HG03575 (cell line): ENCODE data around the gene FER.
"Not testable (repeated sequence)": the region's sequence is repeated elsewhere in the genome, so short reads cannot be mapped to it uniquely, and the experiment has no call there.

Experiments used
- ATAC-seq: cut with Tn5 transposase; IDR thresholded peaks from one replicate; pipeline ENCODE4 v1.9.1; 2021; ENCODE audit not compliant: unreplicated experiment, insufficient number of reproducible peaks, low FRiP score; ENCODE audit errors: extremely low read depth

The FER gene

DNA sequence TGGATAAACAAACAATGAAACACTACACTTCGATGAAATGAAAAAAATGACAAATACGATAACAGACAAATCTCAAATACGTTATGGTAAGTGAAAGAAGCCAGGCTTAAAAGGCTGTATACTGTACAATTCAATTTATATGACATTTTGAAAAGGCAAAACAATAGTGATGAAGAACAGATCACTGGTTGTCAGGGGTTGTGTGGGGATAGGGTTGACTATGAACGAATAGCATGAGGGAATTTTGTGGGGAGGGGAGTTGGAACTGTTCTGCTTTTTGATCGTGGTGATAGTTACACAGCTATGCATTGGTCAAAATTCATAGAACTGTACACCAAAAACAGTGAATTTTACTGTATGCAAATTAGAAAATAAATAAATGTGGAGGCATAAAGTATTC lies 7.8 kb upstream of the FER start:
- ATAC-seq, result no peak

DNA sequence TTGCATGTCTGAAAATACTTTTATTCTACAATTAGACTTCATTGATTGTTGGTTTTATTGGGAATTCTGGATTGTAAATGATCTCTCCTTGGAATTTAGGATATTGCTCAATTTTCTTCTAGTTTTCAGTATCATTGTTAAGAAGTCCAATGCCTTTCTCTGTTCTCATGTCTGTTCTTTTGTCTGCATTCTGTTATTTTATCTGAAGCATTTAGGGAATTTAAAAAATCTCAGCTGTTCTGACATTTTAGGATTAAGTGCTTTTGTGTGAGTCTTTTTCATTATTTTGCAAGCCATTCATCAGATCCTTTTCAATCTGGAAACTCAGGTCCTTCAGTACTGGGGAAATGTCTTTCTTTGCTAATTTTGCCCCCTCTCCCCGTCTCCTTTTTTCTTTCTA lies 4.4 kb upstream of the FER start:
- no peak for ATAC-seq

DNA sequence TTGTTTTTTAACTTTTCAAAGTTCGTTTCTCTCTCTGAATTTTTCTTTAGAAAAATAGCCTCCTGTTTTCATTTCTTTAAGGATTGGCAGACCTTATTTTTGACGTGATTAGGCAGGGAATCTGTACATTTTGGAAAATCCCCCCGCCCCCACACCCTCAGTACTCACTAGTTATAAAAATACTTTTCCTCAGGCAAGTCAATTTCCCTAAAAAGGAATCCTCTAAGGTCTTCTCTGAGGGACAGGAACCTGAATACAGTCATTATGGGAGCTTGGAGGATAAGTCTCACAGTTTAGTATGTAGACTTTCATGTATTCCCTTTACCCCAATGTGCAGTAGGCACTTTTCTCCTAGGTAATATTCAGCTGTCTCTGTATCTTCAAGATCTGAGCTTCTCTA lies 3.9 kb upstream of the FER start:
- no peak for ATAC-seq

DNA sequence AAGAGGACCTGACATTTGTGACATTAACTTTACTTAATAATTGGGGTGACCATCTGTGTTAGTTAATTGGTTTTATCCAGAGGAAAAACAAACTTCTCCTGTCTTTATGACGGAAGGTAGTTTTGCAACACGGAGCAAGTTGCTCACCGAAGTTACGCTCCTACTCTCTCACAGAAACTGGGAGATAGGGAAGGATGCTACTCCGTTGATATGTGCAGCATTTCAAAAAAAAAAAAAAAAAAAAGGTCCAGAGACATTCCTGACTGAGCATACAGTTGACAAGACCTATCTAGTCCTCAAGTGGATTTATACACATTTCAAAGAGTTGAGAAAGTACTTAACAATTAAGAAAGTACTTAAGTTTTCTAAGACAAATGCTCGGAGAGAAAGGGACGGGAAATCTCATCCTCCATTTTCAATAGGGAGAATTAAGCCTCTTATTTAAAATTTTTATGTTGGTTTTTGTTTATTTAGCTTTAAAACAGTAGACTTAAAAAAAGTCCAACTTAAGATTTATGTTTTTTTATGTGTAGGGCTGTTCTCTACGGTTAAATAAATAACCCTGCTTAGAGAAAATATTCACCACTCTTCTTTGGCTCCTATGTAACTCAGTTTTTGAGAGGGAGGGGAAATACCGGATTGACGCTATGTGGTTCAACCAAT lies 455 bp upstream of the FER start:
- ATAC-seq, result no peak

DNA sequence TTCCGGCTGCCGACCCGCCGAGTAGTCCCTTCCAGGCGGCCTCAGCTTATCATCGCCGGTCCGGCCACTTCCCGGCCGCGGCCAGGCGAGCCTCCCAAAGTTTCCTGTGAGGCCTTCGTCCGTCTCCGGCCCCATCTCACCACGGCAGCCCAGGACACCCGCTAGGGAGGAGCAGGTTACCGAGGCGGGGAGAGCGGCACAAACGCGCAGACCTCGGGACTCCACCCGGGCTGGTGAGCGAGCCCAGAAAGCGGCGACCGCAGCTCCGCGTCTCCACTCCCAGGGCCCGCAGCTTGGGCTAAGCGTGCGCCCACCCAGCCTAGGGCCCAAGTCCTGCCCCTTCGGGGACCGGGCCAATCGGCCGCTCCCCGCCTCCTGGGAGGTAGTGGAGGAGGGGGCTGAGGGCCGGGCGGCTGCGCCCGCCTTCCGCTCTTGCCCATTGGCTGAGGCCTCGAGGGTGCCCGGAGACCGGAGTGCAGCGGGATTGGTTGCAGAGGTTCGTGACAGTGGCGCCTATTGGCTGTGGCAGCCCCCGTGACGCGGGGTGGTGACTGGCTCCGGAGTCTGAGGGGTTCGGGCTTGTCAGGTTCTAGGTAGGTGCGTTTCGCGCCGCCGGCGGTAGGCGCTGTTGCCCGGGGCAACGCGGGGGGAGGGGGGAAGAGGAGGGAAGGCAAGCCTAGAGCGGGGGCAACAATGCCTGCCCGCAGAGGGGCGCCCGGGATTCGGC lies 867 bp downstream of the FER start:
- peak; percentile 95 for ATAC-seq

DNA sequence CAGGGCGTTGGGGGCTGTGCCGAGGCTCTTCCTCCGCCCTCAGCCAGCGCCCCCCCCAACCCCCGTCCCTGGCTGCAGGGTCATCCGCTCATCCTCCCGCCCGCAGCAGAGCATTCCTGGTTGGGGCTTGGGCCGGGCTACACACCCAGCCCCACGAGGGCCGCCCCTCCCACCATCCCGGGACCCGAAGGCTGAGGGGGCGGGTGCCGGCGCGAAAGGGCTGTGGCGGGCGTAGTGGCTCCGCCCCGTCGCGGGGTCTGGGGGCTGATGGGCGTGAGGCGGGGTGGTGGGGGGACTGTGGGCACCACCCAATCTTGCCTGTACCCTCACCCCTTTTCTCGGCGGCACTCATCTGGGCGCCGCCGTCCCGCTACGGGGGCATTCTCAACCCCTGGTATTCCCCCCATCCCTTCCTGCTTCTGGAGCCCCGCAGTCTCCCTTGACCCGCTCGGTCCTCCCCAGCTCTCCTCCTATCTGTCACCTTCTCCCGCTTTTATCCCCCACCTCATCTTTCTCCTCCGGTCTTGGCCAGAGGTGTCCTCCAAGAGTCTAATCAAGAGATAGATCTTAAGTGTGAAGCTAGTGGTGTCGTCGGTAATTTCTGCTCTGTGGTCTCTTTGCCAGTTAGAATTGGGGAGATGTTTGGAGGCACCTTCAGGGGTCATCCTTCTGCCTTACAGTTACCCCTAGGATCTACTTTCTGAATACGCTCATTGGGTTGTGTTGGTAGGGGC lies 1.6 kb downstream of the FER start:
- ATAC-seq, result peak; percentile 2

DNA sequence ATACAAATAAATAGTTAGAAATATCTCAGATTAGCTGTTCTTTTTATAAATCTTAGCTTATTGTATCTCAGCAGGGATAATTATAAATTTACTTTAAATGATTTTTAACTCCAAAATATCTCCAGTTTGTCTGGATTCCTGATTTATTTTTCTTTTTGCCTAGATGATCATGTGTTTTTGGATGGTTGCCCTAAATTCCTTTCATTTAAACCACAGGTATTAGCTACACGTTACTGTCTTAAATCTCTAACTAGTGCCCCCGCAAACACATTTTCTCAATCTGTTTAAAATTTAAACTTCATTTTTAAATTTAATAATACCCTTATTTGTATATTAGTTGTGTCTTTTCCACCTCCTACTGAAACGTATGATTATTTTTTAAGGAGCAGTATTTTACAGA lies 5.6 kb downstream of the FER start:
- ATAC-seq, result no peak

DNA sequence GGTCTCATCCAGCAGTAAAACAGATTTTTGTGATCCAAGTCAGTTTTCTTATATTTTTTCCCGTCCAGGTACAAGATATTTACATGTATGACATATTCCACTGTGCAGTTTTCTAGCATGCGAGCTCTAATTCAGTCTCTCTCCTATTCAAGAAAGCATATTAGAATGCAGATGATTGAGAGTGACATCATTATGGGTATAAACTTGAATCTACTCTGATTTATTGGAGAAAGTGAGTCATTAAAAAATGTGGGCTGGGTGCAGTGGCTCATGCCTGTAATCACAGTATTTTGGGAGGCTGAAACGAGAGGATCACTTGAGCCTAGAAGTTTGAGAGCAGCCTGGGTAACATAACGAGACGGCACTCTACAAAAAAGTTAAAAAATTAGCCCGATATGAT lies 6.2 kb downstream of the FER start:
- no peak for ATAC-seq

DNA sequence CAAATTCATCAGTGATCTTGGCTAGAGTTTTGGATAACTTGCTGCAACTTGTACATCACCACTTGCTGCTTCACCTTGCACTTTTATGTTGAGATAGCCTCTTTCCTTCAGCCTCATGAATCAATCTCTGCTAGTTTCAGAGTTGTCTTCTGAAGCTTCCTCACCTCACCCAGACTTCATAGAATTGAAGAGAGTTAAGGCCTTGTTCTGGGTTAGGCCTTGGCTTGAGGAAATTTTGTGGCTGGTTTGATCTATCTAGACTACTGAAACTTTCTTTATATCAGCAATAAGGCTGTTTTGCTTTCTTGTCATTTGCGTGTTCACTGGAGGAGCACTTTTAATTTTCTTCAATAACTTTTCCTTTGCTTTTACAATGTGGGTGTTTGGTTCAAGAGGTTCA lies 12.8 kb downstream of the FER start:
- ATAC-seq, result no peak

DNA sequence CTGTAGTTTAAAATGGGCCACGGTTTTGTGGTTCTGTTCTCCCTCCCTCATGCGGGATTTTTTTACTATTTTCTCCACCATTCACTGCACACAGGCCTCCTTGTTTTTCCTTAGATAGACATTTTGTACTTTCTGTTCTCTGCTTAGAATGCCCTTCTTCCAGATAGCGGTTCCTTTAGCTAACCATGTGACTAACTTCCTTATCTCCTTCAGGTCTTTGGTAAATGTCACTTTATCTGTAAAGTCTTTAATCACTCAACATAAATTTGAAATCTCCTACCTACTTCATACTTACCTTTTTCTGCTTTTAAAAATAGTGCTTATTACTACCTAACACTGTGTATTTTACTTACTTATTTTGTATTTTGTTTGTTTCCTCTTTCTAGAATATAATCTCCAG lies 15.0 kb downstream of the FER start:
- ATAC-seq, result no peak

DNA sequence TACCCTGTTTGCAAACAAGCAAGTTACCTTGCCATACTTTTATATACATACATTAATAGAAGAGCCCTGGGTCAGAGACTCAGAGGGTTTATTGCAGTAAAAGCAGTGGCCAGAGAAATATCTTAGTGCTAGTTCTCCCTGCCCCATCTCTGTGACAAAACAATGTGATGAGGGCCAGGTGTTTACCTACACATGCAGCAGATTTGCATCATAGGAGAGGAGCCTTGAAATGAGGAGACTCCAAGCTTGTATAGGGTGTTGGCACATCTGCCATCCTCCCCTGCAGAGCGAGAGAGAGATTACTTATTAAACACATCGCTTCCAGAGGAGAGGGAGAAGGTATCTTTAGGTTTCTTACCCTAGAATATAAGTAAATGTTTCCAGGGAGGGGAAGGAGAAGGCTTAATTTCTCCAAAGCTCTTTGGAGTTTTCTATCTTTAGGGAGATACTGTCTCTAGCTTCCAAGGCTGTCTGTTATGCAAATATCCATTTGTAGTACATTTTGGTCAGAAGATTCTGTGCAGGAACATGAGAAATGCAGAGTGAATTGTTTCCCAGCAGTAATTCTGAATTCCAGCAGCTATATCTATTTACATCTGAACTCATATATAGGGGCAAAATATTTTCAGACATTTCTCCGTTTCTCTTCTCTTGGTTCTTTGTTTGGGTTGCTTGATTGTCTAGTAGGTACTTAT lies 15.7 kb downstream of the FER start:
- ATAC-seq, result no peak

DNA sequence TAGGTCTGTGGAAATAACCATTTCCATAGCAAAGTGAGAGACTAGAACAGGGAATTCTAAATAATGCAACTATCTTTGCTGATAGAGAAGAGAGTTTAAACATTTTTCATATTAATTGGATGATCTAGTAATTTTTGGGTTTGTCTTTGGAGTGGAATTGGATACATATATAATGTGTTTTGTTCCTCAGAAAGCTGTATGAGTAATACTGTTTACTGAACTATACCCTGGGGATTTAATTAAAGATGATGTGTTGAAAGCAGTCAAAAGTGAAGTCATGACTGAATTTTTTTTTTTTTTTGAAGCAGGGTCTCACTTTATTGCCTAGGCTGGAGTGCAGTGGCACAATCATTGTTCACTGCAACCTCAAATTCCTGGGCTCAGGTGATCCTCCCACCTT lies 17.9 kb downstream of the FER start:
- ATAC-seq, result no peak

DNA sequence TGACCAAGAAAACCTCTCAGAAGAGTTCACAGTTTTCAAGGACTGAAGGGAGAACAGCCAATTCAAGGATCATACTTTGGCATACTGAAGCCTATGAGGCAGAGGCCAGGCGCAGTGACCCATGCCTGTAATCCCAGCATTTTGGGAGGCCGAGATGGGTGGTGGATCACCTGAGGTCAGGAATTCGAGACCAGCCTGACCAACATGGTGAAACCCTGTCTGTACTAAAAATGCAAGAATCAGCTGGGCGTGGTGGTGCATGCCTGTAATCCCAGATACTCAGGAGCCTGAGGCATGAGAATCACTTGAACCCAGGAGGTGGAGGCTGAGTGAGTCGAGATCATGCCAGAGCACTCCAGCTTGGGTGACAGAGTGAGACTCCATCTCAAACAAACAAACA lies 19.2 kb downstream of the FER start:
- ATAC-seq, result not testable (repeated sequence)

DNA sequence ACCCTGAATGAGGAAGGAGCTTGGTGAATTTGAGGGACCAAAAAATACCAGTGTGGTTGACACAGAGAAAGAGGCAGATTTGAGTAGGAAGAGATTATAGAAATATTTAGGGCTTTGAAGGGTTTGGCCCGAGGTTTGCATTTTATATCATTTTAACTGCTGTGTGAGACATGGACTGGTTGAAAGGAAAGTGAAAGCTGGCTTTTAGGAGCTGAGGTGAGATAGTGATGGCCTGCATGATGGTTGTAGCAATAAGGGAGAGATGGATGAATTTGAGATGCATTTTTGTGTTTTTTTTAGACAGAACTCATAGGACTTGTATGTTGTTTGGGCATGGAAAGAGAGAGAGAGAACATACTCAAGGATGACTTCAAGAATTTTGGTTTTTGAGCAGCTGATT lies 21.7 kb downstream of the FER start:
- ATAC-seq, result peak; percentile 73

DNA sequence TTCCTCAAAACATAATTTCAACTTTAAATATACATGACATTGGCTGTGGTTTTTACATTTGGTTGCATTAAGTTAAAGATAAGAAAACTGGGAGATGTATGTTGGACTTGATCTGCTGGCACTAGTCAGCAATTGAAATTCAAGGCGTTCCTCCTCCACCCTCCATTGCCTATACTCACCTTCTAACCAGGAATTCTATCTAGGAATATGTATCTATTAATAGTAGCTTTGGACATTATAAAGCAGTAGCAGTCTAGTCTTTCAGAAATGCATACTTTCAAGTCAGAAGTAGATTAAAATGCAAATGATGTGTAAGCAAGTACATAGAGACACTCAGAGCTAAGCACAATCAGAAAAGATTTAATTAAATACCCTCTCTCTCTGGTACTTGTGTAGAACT lies 24.9 kb downstream of the FER start:
- ATAC-seq, result no peak

DNA sequence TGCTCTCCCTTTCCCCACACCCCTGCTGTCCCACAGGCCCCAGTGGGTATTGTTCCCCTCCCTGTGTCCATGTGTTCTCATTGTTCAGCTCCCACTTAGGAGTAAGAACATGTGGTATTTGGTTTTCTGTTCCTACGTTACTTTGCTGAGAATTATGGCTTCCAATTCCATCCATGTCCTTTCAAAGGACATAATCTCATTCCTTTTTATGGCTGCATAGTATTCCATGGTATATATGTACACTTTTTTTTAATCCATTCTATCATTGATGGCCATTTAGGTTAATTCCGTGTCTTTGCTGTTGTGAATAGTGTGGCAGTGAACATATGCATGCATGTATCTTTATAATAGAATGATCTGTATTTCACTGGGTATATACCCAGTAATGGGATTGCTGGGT lies 25.6 kb downstream of the FER start:
- ATAC-seq, result no peak

DNA sequence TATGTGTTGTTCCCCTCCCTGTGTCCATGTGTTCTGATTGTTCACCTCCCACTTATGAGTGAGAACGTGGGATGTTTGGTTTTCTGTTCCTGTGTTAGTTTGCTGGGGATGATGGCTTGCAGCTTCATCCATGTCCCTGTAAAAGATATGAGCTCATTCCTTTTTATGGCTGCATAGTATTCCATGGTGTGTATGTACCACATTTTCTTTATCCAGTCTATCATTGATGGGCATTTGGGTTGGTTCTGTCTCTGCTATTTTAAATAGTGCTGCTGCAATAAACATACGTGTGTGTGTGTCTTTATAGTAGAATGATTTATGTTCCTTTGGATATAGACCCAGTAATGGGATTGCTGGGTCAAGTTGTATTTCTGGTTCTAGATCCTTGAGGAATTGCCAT lies 26.4 kb downstream of the FER start:
- ATAC-seq, result not testable (repeated sequence)

DNA sequence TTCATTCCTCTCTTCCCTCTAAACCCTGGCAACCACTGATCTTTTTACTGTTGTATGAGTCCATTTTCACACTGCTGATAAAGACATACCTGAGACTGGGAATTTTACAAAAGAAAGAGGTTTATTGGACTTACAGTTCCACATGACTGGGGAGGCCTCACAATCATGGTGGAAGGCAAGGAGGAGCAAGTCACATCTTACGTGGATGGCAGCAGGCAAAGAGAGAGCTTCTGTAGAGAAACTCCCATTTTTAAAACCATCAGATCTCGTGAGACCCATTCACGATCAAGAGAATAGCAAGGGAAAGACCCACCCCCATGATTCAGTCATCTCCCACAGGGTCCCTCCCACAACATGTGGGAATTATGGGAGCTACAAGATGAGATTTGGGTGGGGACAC lies 29.9 kb downstream of the FER start:
- ATAC-seq, result not testable (repeated sequence)

DNA sequence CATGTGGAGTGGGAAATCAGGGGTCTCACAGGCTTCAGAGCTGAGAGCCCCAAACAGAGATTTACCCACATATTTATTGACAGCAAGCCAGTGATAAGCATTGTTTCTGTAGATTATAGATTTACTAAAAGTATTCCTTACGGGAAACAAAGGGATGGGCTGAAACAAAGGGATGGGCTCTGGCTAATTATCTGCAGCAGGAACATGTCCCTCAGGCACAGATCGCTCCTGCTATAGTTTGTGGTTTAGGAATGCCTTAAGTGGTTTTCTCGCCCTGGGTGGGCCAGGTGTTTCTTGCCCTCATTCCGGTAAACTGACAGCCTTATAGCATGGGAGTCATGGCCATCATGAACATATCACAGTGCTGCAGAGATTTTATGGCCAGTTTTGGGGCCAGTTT lies 36.9 kb downstream of the FER start:
- not testable (repeated sequence) for ATAC-seq
